HCT116 (cell line): ENCODE results near the gene ALDH1A1.

Experiments used
- CTCF ChIP-seq, 3 experiments: fragments of 200-600 bp in 1 of 3; sonication (generic) in 1 of 3; IDR thresholded peaks in 2 of 3; conservative IDR thresholded peaks in 1 of 3; 2 replicates each; pipeline ENCODE4 v1.5.1; 2012 to 2017; ENCODE audit warnings: low read depth in 2 of 3, low read length in 2 of 3, antibody characterized with exemption in 1 of 3, borderline replicate concordance in 1 of 3, control low read depth in 1 of 3, mild to moderate bottlenecking in 1 of 3, mixed read lengths in 1 of 3, mixed run types in 1 of 3, moderate library complexity in 1 of 3; ENCODE audit not compliant: insufficient read depth in 1 of 3
- EZH2 ChIP-seq: fragments of 200-600 bp; sonication (generic); IDR thresholded peaks from 2 replicates; pipeline ENCODE4 v1.6.1; 2017; ENCODE audit warnings: antibody characterized with exemption, mixed run types
- FOSL1 ChIP-seq: IDR thresholded peaks from 2 replicates; pipeline ENCODE4 v1.6.1; 2012; ENCODE audit warnings: low read depth
- MAX ChIP-seq: IDR thresholded peaks from 2 replicates; pipeline ENCODE4 v1.6.1; 2012
- POLR2A ChIP-seq: IDR thresholded peaks from 2 replicates; pipeline ENCODE4 v1.7.0; 2011; ENCODE audit warnings: borderline replicate concordance; ENCODE audit not compliant: insufficient read depth, insufficient read length; ENCODE audit errors: extremely low read depth
- RAD21 ChIP-seq: IDR thresholded peaks from 2 replicates; pipeline ENCODE4 v1.6.1; 2012; ENCODE audit warnings: low read depth, mild to moderate bottlenecking
- SP1 ChIP-seq: IDR thresholded peaks from 2 replicates; pipeline ENCODE4 v1.6.1; 2012; ENCODE audit warnings: low read depth
- SRF ChIP-seq: IDR thresholded peaks from 2 replicates; pipeline ENCODE4 v1.6.1; 2012; ENCODE audit warnings: low read depth
- TCF7L2 ChIP-seq: IDR thresholded peaks from 2 replicates; pipeline ENCODE4 v1.7.0; 2011; ENCODE audit warnings: borderline replicate concordance, inconsistent platforms; ENCODE audit not compliant: insufficient read depth, insufficient read length; ENCODE audit errors: extremely low read depth
- YY1 ChIP-seq: IDR thresholded peaks from 2 replicates; pipeline ENCODE4 v1.6.1; 2011; ENCODE audit warnings: low read length, low read depth, moderate library complexity, mild to moderate bottlenecking; ENCODE audit not compliant: insufficient replicate concordance; ENCODE audit errors: extremely low read depth
- ZFX ChIP-seq: fragments of 450-650 bp; IDR thresholded peaks from 2 replicates; pipeline ENCODE4 v1.6.1; 2017
- ZNF274 ChIP-seq: fragments of 200-500 bp; sonication (Bioruptor generic); IDR thresholded peaks from 2 replicates; pipeline ENCODE4 v1.6.1; 2014; ENCODE audit warnings: mild to moderate bottlenecking, low read depth, low read length, inconsistent platforms
- TF ChIP-seq, protein P1 (sequence below): IDR thresholded peaks from 2 replicates; pipeline ENCODE4 v1.6.1; 2012; ENCODE audit warnings: low read depth

DNA sequence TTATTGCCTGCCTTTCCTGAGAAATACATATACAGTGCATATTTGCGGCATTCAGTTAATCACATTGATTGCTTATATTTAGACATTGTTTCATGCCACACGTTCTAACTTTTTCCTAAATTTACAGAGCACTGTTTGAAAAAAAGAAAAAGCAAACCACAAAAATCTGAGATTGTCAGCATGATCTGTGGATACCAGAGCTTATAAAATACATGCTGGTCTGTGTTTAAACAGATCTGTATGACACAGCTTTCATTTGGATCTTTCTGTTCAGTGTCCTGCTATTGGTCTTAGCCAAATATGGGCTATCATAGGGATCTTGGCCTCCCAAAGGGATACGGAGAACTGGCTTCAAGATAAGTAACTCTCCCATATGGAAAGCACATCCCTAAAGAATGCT lies 20.2 kb downstream of the ALDH1A1 start:
- TF ChIP-seq MAX (no peak), TCF7L2 (no peak), CTCF (IDR thresholded peaks at IDR 0.05 in 2 of 3, conservative IDR thresholded peaks at IDR 0.05 in 1 of 3; ENCODE audit: borderline replicate concordance in 1 of 3, insufficient read depth in 1 of 3, low read depth in 2 of 3, low read length in 2 of 3) (no peak), SRF (no peak), EZH2 (no peak), SP1 (no peak), RAD21 (no peak), YY1 (no peak), POLR2A (no peak), FOSL1 (no peak), ZFX (no peak), ZNF274 (no peak)
- TF ChIP-seq, protein P1, sequence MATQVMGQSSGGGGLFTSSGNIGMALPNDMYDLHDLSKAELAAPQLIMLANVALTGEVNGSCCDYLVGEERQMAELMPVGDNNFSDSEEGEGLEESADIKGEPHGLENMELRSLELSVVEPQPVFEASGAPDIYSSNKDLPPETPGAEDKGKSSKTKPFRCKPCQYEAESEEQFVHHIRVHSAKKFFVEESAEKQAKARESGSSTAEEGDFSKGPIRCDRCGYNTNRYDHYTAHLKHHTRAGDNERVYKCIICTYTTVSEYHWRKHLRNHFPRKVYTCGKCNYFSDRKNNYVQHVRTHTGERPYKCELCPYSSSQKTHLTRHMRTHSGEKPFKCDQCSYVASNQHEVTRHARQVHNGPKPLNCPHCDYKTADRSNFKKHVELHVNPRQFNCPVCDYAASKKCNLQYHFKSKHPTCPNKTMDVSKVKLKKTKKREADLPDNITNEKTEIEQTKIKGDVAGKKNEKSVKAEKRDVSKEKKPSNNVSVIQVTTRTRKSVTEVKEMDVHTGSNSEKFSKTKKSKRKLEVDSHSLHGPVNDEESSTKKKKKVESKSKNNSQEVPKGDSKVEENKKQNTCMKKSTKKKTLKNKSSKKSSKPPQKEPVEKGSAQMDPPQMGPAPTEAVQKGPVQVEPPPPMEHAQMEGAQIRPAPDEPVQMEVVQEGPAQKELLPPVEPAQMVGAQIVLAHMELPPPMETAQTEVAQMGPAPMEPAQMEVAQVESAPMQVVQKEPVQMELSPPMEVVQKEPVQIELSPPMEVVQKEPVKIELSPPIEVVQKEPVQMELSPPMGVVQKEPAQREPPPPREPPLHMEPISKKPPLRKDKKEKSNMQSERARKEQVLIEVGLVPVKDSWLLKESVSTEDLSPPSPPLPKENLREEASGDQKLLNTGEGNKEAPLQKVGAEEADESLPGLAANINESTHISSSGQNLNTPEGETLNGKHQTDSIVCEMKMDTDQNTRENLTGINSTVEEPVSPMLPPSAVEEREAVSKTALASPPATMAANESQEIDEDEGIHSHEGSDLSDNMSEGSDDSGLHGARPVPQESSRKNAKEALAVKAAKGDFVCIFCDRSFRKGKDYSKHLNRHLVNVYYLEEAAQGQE = no peak
